GM12874 (cell line): ENCODE measurements around the gene DEGS1.

Source experiments
- TF ChIP-seq, protein P1 (sequence below): IDR thresholded peaks from 2 replicates; pipeline ENCODE4 v1.5.1; 2011; ENCODE audit warnings: low read depth, mild to moderate bottlenecking, control low read depth, low read length, moderate library complexity; ENCODE audit not compliant: insufficient read depth

Gene DEGS1

DNA sequence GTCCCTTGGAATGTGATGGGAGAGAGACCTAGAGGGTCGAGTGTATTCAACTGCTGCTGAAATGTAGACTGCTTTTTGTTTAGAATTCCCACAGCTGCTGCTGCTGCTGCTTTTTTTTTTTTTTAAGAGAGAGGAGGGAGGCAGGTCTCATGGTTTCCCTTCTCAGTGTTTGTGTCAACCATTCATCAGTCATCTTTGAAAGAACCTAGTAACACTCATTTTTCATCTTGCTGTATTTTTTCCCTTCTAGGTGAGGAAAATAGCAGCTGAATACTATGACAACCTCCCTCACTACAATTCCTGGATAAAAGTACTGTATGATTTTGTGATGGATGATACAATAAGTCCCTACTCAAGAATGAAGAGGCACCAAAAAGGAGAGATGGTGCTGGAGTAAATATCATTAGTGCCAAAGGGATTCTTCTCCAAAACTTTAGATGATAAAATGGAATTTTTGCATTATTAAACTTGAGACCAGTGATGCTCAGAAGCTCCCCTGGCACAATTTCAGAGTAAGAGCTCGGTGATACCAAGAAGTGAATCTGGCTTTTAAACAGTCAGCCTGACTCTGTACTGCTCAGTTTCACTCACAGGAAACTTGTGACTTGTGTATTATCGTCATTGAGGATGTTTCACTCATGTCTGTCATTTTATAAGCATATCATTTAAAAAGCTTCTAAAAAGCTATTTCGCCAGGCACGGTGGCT, 9.2 kb downstream of the DEGS1 start:
- TF ChIP-seq, protein P1, sequence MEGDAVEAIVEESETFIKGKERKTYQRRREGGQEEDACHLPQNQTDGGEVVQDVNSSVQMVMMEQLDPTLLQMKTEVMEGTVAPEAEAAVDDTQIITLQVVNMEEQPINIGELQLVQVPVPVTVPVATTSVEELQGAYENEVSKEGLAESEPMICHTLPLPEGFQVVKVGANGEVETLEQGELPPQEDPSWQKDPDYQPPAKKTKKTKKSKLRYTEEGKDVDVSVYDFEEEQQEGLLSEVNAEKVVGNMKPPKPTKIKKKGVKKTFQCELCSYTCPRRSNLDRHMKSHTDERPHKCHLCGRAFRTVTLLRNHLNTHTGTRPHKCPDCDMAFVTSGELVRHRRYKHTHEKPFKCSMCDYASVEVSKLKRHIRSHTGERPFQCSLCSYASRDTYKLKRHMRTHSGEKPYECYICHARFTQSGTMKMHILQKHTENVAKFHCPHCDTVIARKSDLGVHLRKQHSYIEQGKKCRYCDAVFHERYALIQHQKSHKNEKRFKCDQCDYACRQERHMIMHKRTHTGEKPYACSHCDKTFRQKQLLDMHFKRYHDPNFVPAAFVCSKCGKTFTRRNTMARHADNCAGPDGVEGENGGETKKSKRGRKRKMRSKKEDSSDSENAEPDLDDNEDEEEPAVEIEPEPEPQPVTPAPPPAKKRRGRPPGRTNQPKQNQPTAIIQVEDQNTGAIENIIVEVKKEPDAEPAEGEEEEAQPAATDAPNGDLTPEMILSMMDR = no peak

DNA sequence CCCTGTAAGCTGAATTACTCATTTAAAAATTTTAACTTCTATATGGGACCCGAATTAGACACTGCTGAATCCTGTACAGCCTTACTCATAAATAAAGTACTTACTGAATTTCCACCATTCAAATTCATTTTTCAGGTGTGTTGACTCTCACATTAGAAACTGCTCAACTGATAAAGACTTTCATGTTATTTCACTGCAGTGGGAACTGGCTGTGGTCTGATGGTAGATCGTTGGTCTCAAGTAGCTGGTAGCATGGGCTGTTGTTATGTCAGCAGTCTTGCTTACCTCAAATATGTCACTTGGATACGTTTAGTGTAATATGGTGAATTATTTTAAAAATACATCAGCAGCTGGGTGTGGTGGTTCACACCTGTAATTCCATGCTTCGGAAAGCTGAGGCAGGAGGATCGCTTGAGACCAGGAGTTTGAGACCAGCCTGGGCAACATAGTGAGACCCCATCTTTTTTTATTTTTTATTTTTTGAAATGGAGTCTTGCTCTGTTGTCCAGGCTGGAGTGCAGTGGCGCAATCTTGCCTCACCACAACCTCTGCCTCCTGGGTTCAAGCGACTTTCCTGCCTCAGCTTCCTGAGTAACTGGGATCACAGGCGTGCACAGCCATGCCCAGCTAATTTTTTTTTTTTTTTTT, 10.4 kb downstream of the DEGS1 start:
- TF ChIP-seq, protein P1 = no peak

DNA sequence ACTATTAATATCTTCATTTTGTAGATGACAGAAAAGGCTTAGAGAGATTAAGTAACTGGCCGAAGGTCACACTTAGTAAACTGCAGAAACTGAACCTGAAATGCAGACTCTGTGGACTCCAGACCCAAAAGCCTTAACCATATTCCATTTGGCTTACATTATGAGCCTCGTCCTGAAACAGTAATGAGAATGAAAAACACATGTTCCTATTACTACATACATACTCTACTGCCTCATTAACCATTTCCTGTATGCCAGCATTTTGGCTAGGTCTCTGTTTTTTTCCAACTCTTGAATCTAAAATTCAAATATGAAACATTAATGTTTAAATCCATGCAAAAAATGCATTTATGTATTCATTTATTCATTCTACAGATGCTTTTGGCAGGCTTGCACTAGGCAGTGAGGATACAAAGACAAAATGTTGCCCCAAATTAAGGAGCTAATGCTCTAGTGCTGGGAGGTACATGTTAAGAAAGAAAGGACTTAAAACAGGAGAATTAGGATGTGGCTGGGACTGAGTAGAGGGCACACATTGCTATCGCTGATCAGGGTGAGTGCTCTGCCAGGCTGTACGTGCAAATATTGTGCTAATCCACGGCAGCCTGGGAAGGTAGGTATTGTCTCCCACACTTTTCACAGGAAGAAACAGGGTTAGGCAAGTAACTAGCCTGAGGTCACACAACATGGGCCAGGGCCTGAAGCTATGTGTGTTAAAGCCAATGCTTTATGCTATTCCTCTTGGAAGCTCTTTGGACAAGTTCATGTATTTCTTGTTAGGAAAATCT, 14.0 kb downstream of the DEGS1 start:
- TF ChIP-seq, protein P1 = no peak

DNA sequence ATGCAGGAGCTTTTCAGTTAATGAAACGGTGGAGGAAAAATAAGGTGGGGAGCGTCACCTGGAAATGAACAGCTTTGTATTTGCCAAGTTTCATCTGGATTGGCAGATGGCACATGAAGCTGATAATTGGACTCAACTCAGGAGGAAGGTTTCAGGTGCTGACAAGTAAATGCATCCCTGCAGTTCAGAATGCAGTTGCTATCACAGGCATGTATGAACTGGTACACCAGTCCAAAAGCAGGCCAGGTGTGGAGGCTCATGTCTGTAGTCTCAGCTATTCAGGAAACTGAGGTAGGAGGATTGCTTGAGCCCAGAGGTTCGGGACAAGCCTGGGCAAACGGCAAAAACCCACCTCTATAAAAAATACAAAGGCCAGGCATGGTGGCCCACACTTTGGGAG, 15.5 kb downstream of the DEGS1 start:
- TF ChIP-seq, protein P1 = no peak

DNA sequence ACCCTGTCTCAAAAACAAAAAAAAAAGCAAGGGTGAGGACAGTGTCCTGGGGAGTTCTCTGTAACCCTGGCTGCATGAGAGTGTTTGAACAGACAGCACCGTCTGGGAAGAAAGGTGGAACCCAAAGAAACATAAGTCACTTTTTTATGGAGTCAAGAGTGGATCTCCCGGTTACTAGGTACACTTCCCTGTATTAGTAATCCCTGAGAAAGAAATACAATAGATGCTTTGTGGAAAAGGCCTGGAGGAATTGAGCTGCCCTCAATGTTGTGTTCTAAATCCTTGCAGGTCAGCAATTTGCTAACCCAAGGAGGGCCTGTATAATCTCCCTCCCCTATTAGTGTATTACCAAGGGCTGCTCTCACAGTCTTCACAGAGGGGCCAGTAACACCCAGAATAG, 16.6 kb downstream of the DEGS1 start:
- TF ChIP-seq, protein P1 = no peak

DNA sequence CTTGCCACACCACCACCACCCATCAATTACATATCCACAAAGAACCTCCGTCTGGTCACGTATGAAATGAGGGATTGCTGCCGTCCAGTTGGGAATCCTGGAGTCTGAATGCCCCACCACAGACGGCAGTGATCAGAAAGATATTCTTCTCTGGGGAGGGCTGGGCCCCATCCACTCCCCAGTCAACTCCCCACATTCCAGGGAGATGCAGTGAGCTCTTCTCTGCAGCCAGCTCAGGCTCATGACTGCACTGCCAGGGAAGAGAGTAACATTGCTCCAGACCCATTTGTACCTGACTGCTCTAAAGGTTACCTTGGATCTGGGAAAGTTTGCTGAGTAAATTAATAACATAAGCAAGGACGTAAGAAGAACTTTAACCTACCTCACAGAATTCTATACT, 18.3 kb downstream of the DEGS1 start:
- TF ChIP-seq, protein P1 = no peak

DNA sequence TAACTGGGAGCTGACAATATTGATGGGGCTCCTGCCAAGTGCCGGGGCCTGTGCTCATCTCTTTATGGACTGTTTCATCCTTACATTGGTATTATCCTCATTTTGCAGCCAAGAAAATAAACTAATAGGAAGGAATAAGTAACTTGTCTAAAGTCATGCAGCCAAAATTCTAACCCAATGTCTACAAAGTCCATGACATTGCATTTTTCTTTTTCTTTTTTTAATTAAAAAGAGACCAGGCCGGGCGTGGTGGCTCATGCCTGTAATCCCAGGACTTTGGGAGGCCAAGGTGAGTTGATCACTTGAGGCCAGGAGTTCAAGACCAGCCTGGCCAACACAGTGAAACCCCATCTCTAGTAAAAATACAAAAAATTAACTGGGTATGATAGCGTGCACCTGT, 18.8 kb downstream of the DEGS1 start:
- TF ChIP-seq, protein P1 = no peak
